Nephron progenitor cell (in vitro differentiated cells): ENCODE data around the gene SRGAP3.

ENCODE experiments used
- DNase-seq: peaks from one replicate; pipeline ENCODE4 v3.0.0; 2021
- H3K27ac Mint-ChIP-seq: 2 replicates; pipeline ENCODE4 v1.8.0; 2021; ENCODE audit warnings: mild to moderate bottlenecking, moderate library complexity, mixed read lengths
- H3K27me3 Mint-ChIP-seq: 2 replicates; pipeline ENCODE4 v1.8.0; 2021; ENCODE audit warnings: mild to moderate bottlenecking, low read depth, mixed read lengths; ENCODE audit not compliant: poor library complexity
- H3K36me3 Mint-ChIP-seq: 2 replicates; pipeline ENCODE4 v1.8.0; 2021; ENCODE audit warnings: low read depth, mixed read lengths
- H3K4me1 Mint-ChIP-seq: 2 replicates; pipeline ENCODE4 v1.8.0; 2021; ENCODE audit warnings: mixed read lengths
- H3K4me3 Mint-ChIP-seq: 2 replicates; pipeline ENCODE4 v1.8.0; 2021; ENCODE audit warnings: mild to moderate bottlenecking, moderate library complexity, mixed read lengths
- H3K9me3 Mint-ChIP-seq: 2 replicates; pipeline ENCODE4 v1.8.0; 2021; ENCODE audit warnings: mild to moderate bottlenecking, moderate library complexity, mixed read lengths
- CTCF ChIP-seq: fragments of 200-600 bp; sonication (generic); IDR thresholded peaks from 2 replicates; pipeline ENCODE4 v1.5.0; 2021; ENCODE audit warnings: antibody characterized with exemption

Gene SRGAP3

DNA sequence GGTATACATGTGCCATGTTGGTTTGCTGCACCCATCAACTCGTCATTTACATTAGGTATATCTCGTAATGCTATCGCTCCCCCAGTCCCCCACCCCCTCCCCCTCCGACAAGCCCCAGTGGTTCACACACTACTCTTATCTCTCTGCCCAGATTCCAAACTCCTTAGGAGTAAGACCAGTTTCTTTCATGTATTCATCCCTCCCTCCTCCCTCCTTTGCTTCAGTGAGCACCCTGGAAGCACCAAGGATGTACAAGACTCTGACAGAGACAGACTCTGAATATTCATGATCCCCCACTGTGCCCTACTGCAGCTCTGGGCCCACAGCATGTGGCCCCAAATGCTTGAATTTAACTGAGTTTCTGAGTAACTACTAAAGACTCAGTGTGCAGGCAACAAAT is 172.4 kb downstream of the SRGAP3 start:
- TF ChIP-seq CTCF, result no peak
- Mint-ChIP-seq H3K4me1 (peaks cover 20% of the 10 kb centered on the region), H3K27ac (no peak overlapping the region), H3K36me3 (peaks cover 39% of the 10 kb centered on the region), H3K9me3 (peaks cover 24% of the 10 kb centered on the region), H3K27me3 (no peaks in the 10 kb centered on the region), H3K4me3 (no peak overlapping the region)
- no peak for DNase-seq

- DNase-seq, result no peak
- Mint-ChIP-seq H3K4me1 (peaks cover 20% of the 10 kb centered on the region), H3K27me3 (peaks cover 5% of the 10 kb centered on the region), H3K9me3 (peaks cover 11% of the 10 kb centered on the region), H3K36me3 (peaks cover 27% of the 10 kb centered on the region), H3K4me3 (no peak overlapping the region), H3K27ac (no peak overlapping the region)
- no peak for TF ChIP-seq CTCF
Measured at GRCh38 chr3:9075762-9076161, 173.7 kb downstream of the SRGAP3 start.

- Mint-ChIP-seq H3K27me3 (peaks cover 7% of the 10 kb centered on the region), H3K4me1 (peaks cover 17% of the 10 kb centered on the region), H3K9me3 (no peaks in the 10 kb centered on the region), H3K27ac (no peak overlapping the region), H3K4me3 (no peak overlapping the region), H3K36me3 (peaks cover 10% of the 10 kb centered on the region)
- no peak for DNase-seq
- TF ChIP-seq CTCF, result no peak
Measured at GRCh38 chr3:9074079-9074478, 175.4 kb downstream of the SRGAP3 start.

DNA sequence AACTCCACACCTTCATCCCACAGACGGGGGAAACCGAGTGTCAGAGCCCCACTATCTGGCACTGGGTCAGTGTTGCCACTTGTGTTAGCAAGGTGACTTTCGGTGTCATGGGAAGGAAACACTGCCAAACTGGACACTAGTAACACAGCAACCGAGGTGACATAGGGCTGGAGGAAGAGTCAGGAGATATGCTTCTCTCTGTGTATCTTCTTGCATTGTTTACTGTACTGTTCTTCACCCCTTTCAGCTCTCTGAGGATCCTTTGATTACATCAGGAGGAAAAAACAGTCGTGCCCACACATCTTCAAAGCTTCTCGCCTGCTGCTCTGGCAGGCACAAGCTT is 176.8 kb downstream of the SRGAP3 start:
- Mint-ChIP-seq H3K36me3 (no peaks in the 10 kb centered on the region), H3K27me3 (peaks cover 7% of the 10 kb centered on the region), H3K9me3 (no peaks in the 10 kb centered on the region)

DNA sequence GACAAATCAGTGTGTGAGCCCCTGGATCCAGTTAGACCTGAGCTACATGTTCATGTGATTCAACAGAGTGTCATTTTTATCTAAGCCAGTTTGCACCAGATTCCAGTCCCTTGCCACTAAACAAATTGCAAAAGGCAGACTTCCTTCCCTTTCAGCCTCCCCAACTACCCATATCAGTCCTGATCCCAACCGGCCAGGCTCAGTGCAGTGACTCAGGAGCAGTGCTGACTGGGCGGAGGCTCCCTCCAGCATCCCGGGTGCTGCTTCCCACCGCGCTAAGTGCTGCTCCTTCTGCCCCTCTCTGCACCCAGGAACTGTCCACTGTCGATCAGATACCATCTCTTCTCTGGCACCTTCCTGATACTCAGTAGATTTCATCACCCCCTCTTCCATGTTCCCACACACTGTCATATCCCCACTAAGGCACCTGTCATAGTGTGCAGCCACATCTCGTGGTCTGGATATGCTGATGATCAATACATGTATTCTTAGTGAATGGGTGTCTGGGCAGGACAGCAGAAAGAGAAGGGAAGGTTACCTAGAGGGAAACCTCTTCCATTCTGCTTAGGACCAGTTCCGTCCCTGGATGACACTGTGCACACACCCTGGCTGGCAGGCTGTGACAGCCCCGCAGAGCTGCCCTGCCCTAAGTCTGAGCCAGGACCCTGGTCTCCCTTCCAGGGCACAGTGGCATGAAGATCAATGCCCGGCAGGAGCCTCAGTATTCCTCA is 177.3 kb downstream of the SRGAP3 start:
- no peak for DNase-seq
- TF ChIP-seq CTCF, result no peak
- H3K9me3 Mint-ChIP-seq, result no peaks in the 10 kb centered on the region
- no peak overlapping the region for H3K27ac Mint-ChIP-seq
- peaks cover 3% of the 10 kb centered on the region for H3K4me1 Mint-ChIP-seq
- no peak overlapping the region for H3K4me3 Mint-ChIP-seq
- H3K36me3 Mint-ChIP-seq, result no peaks in the 10 kb centered on the region
- peaks cover 7% of the 10 kb centered on the region for H3K27me3 Mint-ChIP-seq

More for the DNA sequence above, 176.8 kb downstream of the SRGAP3 start:
- Mint-ChIP-seq H3K4me3 (no peak overlapping the region), H3K4me1 (peaks cover 5% of the 10 kb centered on the region), H3K27ac (no peak overlapping the region)
- no peak for TF ChIP-seq CTCF
- no peak for DNase-seq

GRCh38 chr3:9070961-9071360 is 178.5 kb downstream of the SRGAP3 start:
- no peak overlapping the region for H3K27ac Mint-ChIP-seq
- H3K36me3 Mint-ChIP-seq, result no peaks in the 10 kb centered on the region
- H3K4me3 Mint-ChIP-seq, result no peak overlapping the region
- no peaks in the 10 kb centered on the region for H3K4me1 Mint-ChIP-seq
- no peak for DNase-seq
- H3K27me3 Mint-ChIP-seq, result peaks cover 8% of the 10 kb centered on the region
- no peak for TF ChIP-seq CTCF
- no peaks in the 10 kb centered on the region for H3K9me3 Mint-ChIP-seq
